Fibroblast of lung (primary cell): ENCODE measurements around the gene RBL1. TPM values are rescaled to one million over a fixed set of nuclear protein-coding genes. Genes with fewer than 3 reads are reported as not detected.
"Not testable (repeated sequence)": the region's sequence is repeated elsewhere in the genome, so short reads cannot be mapped to it uniquely, and the experiment has no call there.

Experiments used
- DNase-seq, 2 donors: peaks; one replicate each; pipeline versions ENCODE4 v3.0.0 to v3.0.0-alpha.2; 2010; ENCODE audit warnings: low read depth in 2 of 2
- H2AFZ ChIP-seq: 2 replicates; pipeline ENCODE4 v1.5.1; 2012; ENCODE audit warnings: low read length, control low read depth, inconsistent platforms
- H3K27ac ChIP-seq: 2 replicates; pipeline ENCODE4 v1.5.1; 2011; ENCODE audit warnings: low read length, control low read depth; ENCODE audit not compliant: insufficient read depth
- H3K27me3 ChIP-seq: 2 replicates; pipeline ENCODE4 v1.5.1; 2011; ENCODE audit warnings: mild to moderate bottlenecking, low read length; ENCODE audit not compliant: control insufficient read depth, insufficient read depth
- H3K36me3 ChIP-seq: 2 replicates; pipeline ENCODE4 v1.5.1; 2011; ENCODE audit warnings: low read length; ENCODE audit not compliant: control insufficient read depth, insufficient read depth
- H3K4me1 ChIP-seq: 2 replicates; pipeline ENCODE4 v1.5.1; 2011; ENCODE audit warnings: low read length; ENCODE audit not compliant: control insufficient read depth, insufficient read depth; ENCODE audit errors: extremely low read depth
- H3K4me2 ChIP-seq: 2 replicates; pipeline ENCODE4 v1.5.1; 2011; ENCODE audit warnings: low read length, control low read depth; ENCODE audit not compliant: insufficient read depth; ENCODE audit errors: extremely low read depth
- H3K4me3 ChIP-seq, 4 experiments: fragments of 200-600 bp in 1 of 4; sonication (generic) in 1 of 4; replicated peaks in 1 of 4; 2 replicates each; pipeline ENCODE4 v1.5.1; 2011 to 2016; ENCODE audit warnings: low read length in 4 of 4, low read depth in 3 of 4, mild to moderate bottlenecking in 3 of 4, control low read depth in 2 of 4, inconsistent platforms in 1 of 4, mixed read lengths in 1 of 4; ENCODE audit not compliant: insufficient read depth in 1 of 4; ENCODE audit errors: control extremely low read depth in 1 of 4
- H3K79me2 ChIP-seq: 2 replicates; pipeline ENCODE4 v1.5.1; 2012; ENCODE audit warnings: mild to moderate bottlenecking, low read length, inconsistent platforms; ENCODE audit not compliant: control insufficient read depth, insufficient read depth
- H3K9ac ChIP-seq: 2 replicates; pipeline ENCODE4 v1.5.1; 2011; ENCODE audit warnings: mild to moderate bottlenecking, low read length, control low read depth; ENCODE audit not compliant: insufficient read depth
- H3K9me3 ChIP-seq: 2 replicates; pipeline ENCODE4 v1.5.1; 2012; ENCODE audit warnings: low read depth, low read length; ENCODE audit not compliant: control insufficient read depth, insufficient read depth
- H4K20me1 ChIP-seq: 2 replicates; pipeline ENCODE4 v1.5.1; 2011; ENCODE audit warnings: low read length; ENCODE audit not compliant: control insufficient read depth, insufficient read depth; ENCODE audit errors: extremely low read depth
- CTCF ChIP-seq, 2 donors: IDR thresholded peaks in 1 of 2; conservative IDR thresholded peaks in 1 of 2; 1 replicate in 1 of 2; 2 replicates in 1 of 2; pipeline ENCODE4 v1.5.1; 2011 to 2012; ENCODE audit warnings: low read length in 2 of 2, control low read depth in 1 of 2, inconsistent platforms in 1 of 2, low read depth in 1 of 2, mild to moderate bottlenecking in 1 of 2
- EZH2 ChIP-seq: IDR thresholded peaks from 2 replicates; pipeline ENCODE4 v1.5.1; 2012; ENCODE audit warnings: low read length, control low read depth, mild to moderate bottlenecking; ENCODE audit errors: missing control alignments
- polyA plus RNA-seq, 2 donors: library from polyadenylated mRNA; depleted of rRNA in 1 of 2; stranded (reverse) in 1 of 2; unstranded in 1 of 2; fragments of >200 nt; gene quantifications; 2 replicates each; pipeline ENCODE4 v1.2.1, GENCODE V29; 2011 to 2012; ENCODE audit warnings: missing spikeins in 1 of 2
- total RNA-seq: library from RNA; depleted of rRNA; stranded (reverse); fragments of >200 nt; gene quantifications from 2 replicates; pipeline ENCODE4 v1.2.1, GENCODE V29; 2014

The RBL1 gene
- total and polyA plus RNA-seq, 2 donors (not counting 1 experiment from before 2014, with no cell fraction given) = 6.9 to 9.1 TPM

- Histone ChIP-seq H3K9ac (no peak overlapping the region), H3K4me1 (no peaks in the 10 kb centered on the region), H3K36me3 (no peaks in the 10 kb centered on the region), H3K27ac (no peak overlapping the region), H3K9me3 (no peaks in the 10 kb centered on the region), H3K27me3 (no peaks in the 10 kb centered on the region), H3K79me2 (no peaks in the 10 kb centered on the region), H3K4me2 (no peak overlapping the region), H2AFZ (no peak overlapping the region), H4K20me1 (no peaks in the 10 kb centered on the region), H3K4me3 (no peak overlapping the region)
- TF ChIP-seq EZH2 = no peak
- no peak for TF ChIP-seq CTCF (conservative IDR thresholded peaks at IDR 0.05 in 1 of 2, IDR thresholded peaks at IDR 0.05 in 1 of 2; ENCODE audit: low read depth in 1 of 2, low read length in 2 of 2)
- no peak for DNase-seq
Observed at GRCh38 chr20:37131486-37131885, 35.7 kb upstream of the RBL1 start.

- Histone ChIP-seq H3K4me2 (no peak overlapping the region), H3K27me3 (no peaks in the 10 kb centered on the region), H3K79me2 (no peaks in the 10 kb centered on the region), H3K9ac (no peak overlapping the region), H4K20me1 (no peaks in the 10 kb centered on the region), H3K9me3 (no peaks in the 10 kb centered on the region), H3K4me1 (no peaks in the 10 kb centered on the region), H3K4me3 (no peak overlapping the region), H3K27ac (no peak overlapping the region), H3K36me3 (no peaks in the 10 kb centered on the region), H2AFZ (no peak overlapping the region)
- DNase-seq = no peak
- TF ChIP-seq CTCF (conservative IDR thresholded peaks at IDR 0.05 in 1 of 2, IDR thresholded peaks at IDR 0.05 in 1 of 2; ENCODE audit: low read depth in 1 of 2, low read length in 2 of 2) (no peak), EZH2 (no peak)
Observed at GRCh38 chr20:37128803-37129202, 33.0 kb upstream of the RBL1 start.

GRCh38 chr20:37126290-37126689, 30.5 kb upstream of the RBL1 start:
- not testable (repeated sequence) for H3K4me1 ChIP-seq, H3K9me3 ChIP-seq, H4K20me1 ChIP-seq, H2AFZ ChIP-seq, H3K27ac ChIP-seq, H3K36me3 ChIP-seq, H3K4me3 ChIP-seq, H3K4me2 ChIP-seq, H3K27me3 ChIP-seq, DNase-seq, H3K9ac ChIP-seq, H3K79me2 ChIP-seq

GRCh38 chr20:37123441-37123840, 27.6 kb upstream of the RBL1 start:
- Histone ChIP-seq H3K9ac (no peak overlapping the region), H4K20me1 (no peaks in the 10 kb centered on the region)
- no peak for DNase-seq

More at GRCh38 chr20:37123441-37123840, 27.6 kb upstream of the RBL1 start:
- TF ChIP-seq EZH2 = no peak
- no peak for TF ChIP-seq CTCF (conservative IDR thresholded peaks at IDR 0.05 in 1 of 2, IDR thresholded peaks at IDR 0.05 in 1 of 2; ENCODE audit: low read depth in 1 of 2, low read length in 2 of 2)
- no peaks in the 10 kb centered on the region for H3K4me1 ChIP-seq
- H3K36me3 ChIP-seq = no peaks in the 10 kb centered on the region
- no peaks in the 10 kb centered on the region for H3K79me2 ChIP-seq
- H3K9me3 ChIP-seq = no peaks in the 10 kb centered on the region
- no peak overlapping the region for H3K4me3 ChIP-seq
- H3K4me2 ChIP-seq = no peak overlapping the region
- H2AFZ ChIP-seq = no peak overlapping the region
- H3K27me3 ChIP-seq = no peaks in the 10 kb centered on the region
- H3K27ac ChIP-seq = no peak overlapping the region
